ENCODE results near the gene SLC26A8. TPM values are rescaled to one million over a fixed set of nuclear protein-coding genes. Genes with fewer than 3 reads are reported as not detected.

Gene SLC26A8
- total and polyA plus RNA-seq, 2 experiments from 2014 or later = 0.89 to 2.9 TPM

- no peak for TF ChIP-seq CTCF (conservative IDR thresholded peaks at IDR 0.05; ENCODE audit: low read depth in 2 of 2)
- no peak for TF ChIP-seq EZH2 (IDR thresholded peaks at IDR 0.05; ENCODE audit: low read depth, unreplicated experiment)
Measured at GRCh38 chr6:35931120-35931561, 93.3 kb downstream of the SLC26A8 start (continued).

- Mint-ChIP-seq H3K9me3 (no peaks in the 10 kb centered on the region), H3K27me3 (ENCODE audit: insufficient read depth, low read depth, poor library complexity) (peaks cover 8% of the 10 kb centered on the region), H3K27ac (no peak overlapping the region), H3K4me1 (peaks cover 8% of the 10 kb centered on the region), H3K4me3 (no peak overlapping the region), H3K36me3 (ENCODE audit: low read depth) (no peaks in the 10 kb centered on the region)
- Histone ChIP-seq H2AFZ (no peak overlapping the region), H3K4me2 (no peak overlapping the region), H3K27me3 (ENCODE audit: insufficient read depth) (peaks cover 9% of the 10 kb centered on the region; the same call in 1 of the 2 replicates), H3K79me2 (replicated peaks; ENCODE audit: insufficient read depth) (no peaks in the 10 kb centered on the region), H3K36me3 (ENCODE audit: insufficient read depth) (no peaks in the 10 kb centered on the region), H3K4me1 (ENCODE audit: insufficient read depth) (peaks cover 5% of the 10 kb centered on the region), H4K20me1 (replicated peaks; ENCODE audit: insufficient read depth) (no peaks in the 10 kb centered on the region), H3F3A (replicated peaks; ENCODE audit: low read depth) (no peaks in the 10 kb centered on the region), H3K4me3 (no peak overlapping the region), H3K9me2 (ENCODE audit: insufficient read depth) (0 out of 2 replicates have a peak, but pooled peaks cover 9% of the 10 kb centered on the region), H3K27ac (ENCODE audit: low read depth) (no peak overlapping the region)
- no peak for DNase-seq (ENCODE audit: low spot score)
- no peak for TF ChIP-seq NANOG (IDR thresholded peaks at IDR 0.05; ENCODE audit: borderline replicate concordance)
- no peak for ATAC-seq
Measured at GRCh38 chr6:35929601-35930000, 94.8 kb downstream of the SLC26A8 start.

GRCh38 chr6:35926509-35927215, 97.8 kb downstream of the SLC26A8 start:
- Histone ChIP-seq H3K4me3 (no peak overlapping the region), H3K27me3 (ENCODE audit: insufficient read depth) (peaks cover 9% of the 10 kb centered on the region; the same call in 1 of the 2 replicates), H3K4me1 (ENCODE audit: insufficient read depth) (peaks cover 5% of the 10 kb centered on the region), H3K27ac (ENCODE audit: low read depth) (no peak overlapping the region), H3K36me3 (ENCODE audit: insufficient read depth) (no peaks in the 10 kb centered on the region), H3K79me2 (replicated peaks; ENCODE audit: insufficient read depth) (no peaks in the 10 kb centered on the region), H3F3A (replicated peaks; ENCODE audit: low read depth) (no peaks in the 10 kb centered on the region), H3K4me2 (no peak overlapping the region), H2AFZ (no peak overlapping the region), H3K9me2 (ENCODE audit: insufficient read depth) (no peaks in the 10 kb centered on the region), H4K20me1 (replicated peaks; ENCODE audit: insufficient read depth) (no peaks in the 10 kb centered on the region)
- H3K4me1 Mint-ChIP-seq = peaks cover 18% of the 10 kb centered on the region
- TF ChIP-seq CREB1 (CRISPR knock-in tag; IDR thresholded peaks at IDR 0.05; ENCODE audit: low read depth) = no peak
- no peak for TF ChIP-seq JUNB (IDR thresholded peaks at IDR 0.05; ENCODE audit: unreplicated experiment)
- no peak for TF ChIP-seq CTCF (conservative IDR thresholded peaks at IDR 0.05; ENCODE audit: low read depth in 2 of 2)
- H3K27me3 Mint-ChIP-seq (ENCODE audit: insufficient read depth, low read depth, poor library complexity) = peaks cover 8% of the 10 kb centered on the region
- H3K9me3 Mint-ChIP-seq = no peaks in the 10 kb centered on the region
- H3K4me3 Mint-ChIP-seq = no peak overlapping the region
- no peak overlapping the region for H3K27ac Mint-ChIP-seq
- DNase-seq (ENCODE audit: low spot score) (no peak), ATAC-seq (no peak)
- no peaks in the 10 kb centered on the region for H3K36me3 Mint-ChIP-seq (ENCODE audit: low read depth)

Data from GM23338 (cell line).